Activated CD8-positive, alpha-beta T cell treated with anti-CD3 and anti-CD28 coated beads for 36 hours (primary cell): Measurements from ENCODE around the gene GNAZ. TPM values are rescaled to one million over a fixed set of nuclear protein-coding genes. Genes with fewer than 3 reads are reported as not detected.
A peak's percentile ranks its signal among the peaks of the same experiment; 100 is the strongest.

Experiments used
- ATAC-seq: fragments of 200-7000 bp; cut with Tn5 transposase; one replicate; pipeline ENCODE4 v1.10.0; 2021; ENCODE audit warnings: mild to moderate bottlenecking, moderate library complexity
- CTCF ChIA-PET: fragments of 350-600 bp; sonication (Branson Sonifier 250); formaldehyde crosslinking; loops from one replicate; lab custom pipeline; 2021; ENCODE audit warnings: antibody characterized with exemption; lab: Charles Lee
- POLR2A ChIA-PET: fragments of 350-600 bp; sonication (Branson Sonifier 250); formaldehyde crosslinking; loops from one replicate; lab custom pipeline; 2021; ENCODE audit warnings: antibody characterized with exemption; lab: Charles Lee
- DNase-seq: peaks from one replicate; pipeline ENCODE4 v3.0.0-alpha.2; 2020
- H3K27ac Mint-ChIP-seq: one replicate; pipeline ENCODE4 v1.8.0; 2021; ENCODE audit warnings: mild to moderate bottlenecking, mixed read lengths
- H3K27me3 Mint-ChIP-seq: one replicate; pipeline ENCODE4 v1.8.0; 2021; ENCODE audit warnings: mixed read lengths
- H3K36me3 Mint-ChIP-seq: one replicate; pipeline ENCODE4 v1.8.0; 2021; ENCODE audit warnings: low read depth, mixed read lengths
- H3K4me1 Mint-ChIP-seq: one replicate; pipeline ENCODE4 v1.8.0; 2021; ENCODE audit warnings: low read depth, mixed read lengths
- H3K4me3 Mint-ChIP-seq: one replicate; pipeline ENCODE4 v1.8.0; 2021; ENCODE audit warnings: mild to moderate bottlenecking, moderate library complexity, mixed read lengths
- H3K9me3 Mint-ChIP-seq: one replicate; pipeline ENCODE4 v1.8.0; 2021; ENCODE audit warnings: mixed read lengths
- CTCF ChIP-seq: fragments of 200-600 bp; IDR thresholded peaks from one replicate; pipeline ENCODE4 v1.8.0; 2022; ENCODE audit warnings: antibody characterized with exemption, mild to moderate bottlenecking
- intact Hi-C: fragments of 100-400 bp; cut with micrococcal nuclease; formaldehyde crosslinking; loops from one replicate; pipeline ENCODE4 v1.10.0; 2022
- total RNA-seq, 2 experiments: library from RNA; stranded (reverse); gene quantifications; one replicate each; pipeline ENCODE4 v1.2.3, GENCODE V29; 2021

The GNAZ gene
- total RNA-seq, 2 experiments from 2014 or later: 0.50 to 0.56 TPM

DNA sequence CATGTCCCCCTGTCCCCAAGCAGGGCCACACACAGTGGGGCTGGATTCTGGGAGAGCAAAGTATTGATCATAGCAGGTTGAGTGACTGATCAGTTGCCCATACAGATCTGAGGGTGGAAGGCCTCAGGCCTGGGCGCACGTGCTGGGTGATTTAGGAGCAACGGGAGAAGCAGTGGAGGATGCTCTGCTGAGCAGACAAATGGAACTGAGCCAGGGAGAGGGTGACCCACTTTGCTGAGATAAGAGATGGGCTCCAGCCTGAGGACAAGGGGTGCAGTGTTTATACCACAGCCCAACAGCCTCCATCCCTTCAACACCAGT is 15.0 kb downstream of the GNAZ start:
- no peaks in the 10 kb centered on the region for H3K9me3 Mint-ChIP-seq
- H3K27me3 Mint-ChIP-seq: no peaks in the 10 kb centered on the region
- no peak for TF ChIP-seq CTCF
- no peak for DNase-seq
- no peak for ATAC-seq
- intact Hi-C loops: no loop called here
- no peaks in the 10 kb centered on the region for H3K36me3 Mint-ChIP-seq
- H3K27ac Mint-ChIP-seq: no peak overlapping the region
- no peak overlapping the region for H3K4me3 Mint-ChIP-seq
- peaks cover 4% of the 10 kb centered on the region for H3K4me1 Mint-ChIP-seq
- POLR2A ChIA-PET: no interaction called here
- CTCF ChIA-PET: no interaction called here

DNA sequence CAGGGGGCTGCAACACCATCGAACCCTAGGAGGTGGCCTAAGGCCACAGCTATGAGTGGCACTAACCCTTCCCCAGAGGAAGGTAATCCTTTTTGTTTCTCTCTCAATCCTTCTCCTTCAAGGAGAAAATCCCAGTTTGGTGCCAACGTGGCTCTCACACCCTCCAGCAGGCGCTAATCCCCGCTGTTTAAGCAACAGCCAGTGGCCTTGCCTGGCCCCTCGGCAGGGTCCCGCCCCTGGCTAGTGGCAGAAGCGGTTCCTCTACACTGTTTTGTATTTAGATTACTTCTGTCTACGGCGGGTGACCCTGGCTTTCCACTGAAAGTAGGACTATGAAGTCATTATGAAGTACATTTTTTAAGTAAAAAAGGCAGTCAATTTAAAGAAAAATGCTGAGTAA is 15.5 kb downstream of the GNAZ start:
- ChIA-PET POLR2A (no interaction called here), CTCF (no interaction called here)
- no peaks in the 10 kb centered on the region for H3K27me3 Mint-ChIP-seq
- DNase-seq: no peak
- no peak for TF ChIP-seq CTCF
- no peak overlapping the region for H3K4me3 Mint-ChIP-seq
- peaks cover 4% of the 10 kb centered on the region for H3K4me1 Mint-ChIP-seq
- no peaks in the 10 kb centered on the region for H3K9me3 Mint-ChIP-seq
- no peaks in the 10 kb centered on the region for H3K36me3 Mint-ChIP-seq
- intact Hi-C loops: no loop called here
- no peak overlapping the region for H3K27ac Mint-ChIP-seq
- no peak for ATAC-seq

- H3K9me3 Mint-ChIP-seq: no peaks in the 10 kb centered on the region
- H3K4me1 Mint-ChIP-seq: peaks cover 3% of the 10 kb centered on the region
- no peak for DNase-seq
- no peak overlapping the region for H3K4me3 Mint-ChIP-seq
- POLR2A ChIA-PET: no interaction called here
- no peaks in the 10 kb centered on the region for H3K27me3 Mint-ChIP-seq
- ATAC-seq: no peak
- CTCF ChIA-PET: interaction anchor here (1.0 kb wide), 1 partner anchor 126 kb away, joined by 3 read pairs; no protein-coding TSS in a partner anchor
- TF ChIP-seq CTCF: no peak
- no peak overlapping the region for H3K27ac Mint-ChIP-seq
- H3K36me3 Mint-ChIP-seq: no peaks in the 10 kb centered on the region
- intact Hi-C loops: no loop called here
These were observed 15.9 kb downstream of the GNAZ start for GRCh38 chr22:23086263-23086662.

GRCh38 chr22:23086787-23087186 is 16.5 kb downstream of the GNAZ start:
- no peaks in the 10 kb centered on the region for H3K9me3 Mint-ChIP-seq
- ATAC-seq: no peak
- ChIA-PET CTCF (interaction anchor here (1.0 kb wide), 1 partner anchor 127 kb away, joined by 3 read pairs; no protein-coding TSS in a partner anchor), POLR2A (no interaction called here)
- TF ChIP-seq CTCF: no peak
- intact Hi-C loops: no loop called here
- no peak for DNase-seq
- H3K36me3 Mint-ChIP-seq: no peaks in the 10 kb centered on the region
- H3K27ac Mint-ChIP-seq: no peak overlapping the region
- no peak overlapping the region for H3K4me3 Mint-ChIP-seq
- no peaks in the 10 kb centered on the region for H3K27me3 Mint-ChIP-seq
- H3K4me1 Mint-ChIP-seq: peaks cover 2% of the 10 kb centered on the region

DNA sequence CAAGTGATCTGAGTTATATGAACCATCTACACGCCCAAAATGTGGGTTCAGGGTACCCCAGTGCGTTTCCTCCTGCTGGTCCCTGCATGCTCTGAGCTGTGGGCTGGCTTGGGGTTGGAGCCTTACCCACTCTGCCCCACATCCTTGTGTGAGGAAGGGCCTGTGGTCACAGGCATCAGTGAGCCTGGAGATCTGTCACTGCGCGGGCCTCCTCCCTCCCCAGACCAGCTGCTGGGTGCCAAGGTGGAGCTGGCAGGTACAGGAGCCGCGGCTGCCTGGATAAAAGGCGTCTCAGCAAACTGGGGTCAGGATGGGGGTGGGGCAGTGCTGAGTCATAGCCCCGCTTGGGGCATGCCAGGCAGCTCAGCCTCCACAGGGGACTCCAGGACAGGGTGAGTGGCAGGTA is 17.9 kb downstream of the GNAZ start:
- Mint-ChIP-seq H3K27me3 (no peaks in the 10 kb centered on the region), H3K9me3 (no peaks in the 10 kb centered on the region), H3K4me3 (no peak overlapping the region), H3K27ac (no peak overlapping the region), H3K4me1 (peaks cover 2% of the 10 kb centered on the region), H3K36me3 (no peaks in the 10 kb centered on the region)
- POLR2A ChIA-PET: no interaction called here
- ATAC-seq (peak; percentile 58), DNase-seq (peak; percentile 38)
- intact Hi-C loops: no loop called here
- no peak for TF ChIP-seq CTCF
- CTCF ChIA-PET: interaction anchor here (1.4 kb wide), 1 partner anchor 130 kb away, joined by 4 read pairs; no protein-coding TSS in a partner anchor
